Iris pigment epithelial cell (primary cell): ENCODE measurements around the gene PTBP3.
"Not testable (repeated sequence)": the region's sequence is repeated elsewhere in the genome, so short reads cannot be mapped to it uniquely, and the experiment has no call there.

ENCODE experiments used
- DNase-seq: peaks from one replicate; pipeline ENCODE4 v3.0.0-alpha.2; 2011; ENCODE audit warnings: low read depth

The PTBP3 gene

DNA sequence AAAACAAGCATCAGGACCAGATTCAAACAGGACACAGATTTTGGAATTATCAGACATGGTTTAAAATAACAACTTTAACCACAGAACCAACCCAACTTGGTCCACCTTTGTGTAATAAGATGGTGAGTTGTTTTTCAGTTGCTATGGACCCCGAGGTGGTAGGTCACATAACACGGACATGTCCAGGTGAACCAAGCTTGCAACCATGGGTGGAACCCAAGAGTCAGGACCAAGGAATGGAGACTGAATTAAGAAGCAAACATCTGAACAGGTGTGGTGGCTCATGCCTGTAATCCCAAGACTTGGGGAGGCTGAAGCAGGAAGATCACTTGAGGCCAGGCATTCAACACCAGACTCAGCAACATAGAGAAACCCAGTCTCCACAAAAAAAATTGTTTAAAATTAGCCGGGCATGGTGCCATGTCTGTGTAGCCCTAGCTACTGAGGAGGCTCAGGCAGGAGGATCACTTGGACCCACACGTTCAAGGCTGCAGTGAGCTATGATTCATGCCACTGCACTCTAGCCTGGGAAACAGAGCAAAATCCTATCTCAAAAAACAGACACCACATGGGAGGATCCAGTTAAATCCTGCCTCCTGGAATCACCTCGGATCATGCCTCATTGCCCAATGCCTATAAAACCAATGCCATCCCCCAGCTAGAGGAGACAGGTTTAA, 10.6 kb downstream of the PTBP3 start:
- no peak for DNase-seq

DNA sequence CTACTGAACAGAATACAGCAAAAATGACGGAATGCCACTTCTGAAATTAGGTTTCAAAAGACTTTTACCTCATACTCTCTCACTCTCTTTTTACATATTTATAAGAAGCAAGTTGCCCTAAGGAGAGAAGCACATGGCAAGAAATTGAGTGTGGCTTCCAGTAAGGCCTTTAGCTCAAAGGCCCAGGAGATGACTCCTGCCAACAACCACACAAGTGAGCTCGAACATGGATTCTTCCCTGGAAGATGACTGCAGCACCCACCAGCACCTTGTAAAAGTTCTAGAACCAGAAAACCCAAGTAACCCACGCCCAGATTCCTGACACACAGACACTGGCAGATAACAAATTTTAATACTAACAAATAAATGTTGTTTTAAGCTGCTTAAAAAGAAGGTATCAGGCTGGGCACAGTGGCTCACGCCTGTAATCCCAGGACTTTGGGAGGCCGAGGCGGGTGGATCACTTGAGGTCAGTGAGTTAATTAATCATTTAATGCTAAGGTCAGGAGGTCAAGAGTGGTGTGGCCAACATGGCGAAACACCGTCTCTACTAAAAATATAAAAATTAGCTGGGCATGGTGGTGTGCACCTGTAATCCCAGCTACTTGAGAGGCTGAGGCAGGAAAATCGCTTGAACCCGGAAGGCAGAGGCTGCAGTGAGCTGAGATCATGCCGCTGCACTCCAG, 17.0 kb downstream of the PTBP3 start:
- no peak for DNase-seq

DNA sequence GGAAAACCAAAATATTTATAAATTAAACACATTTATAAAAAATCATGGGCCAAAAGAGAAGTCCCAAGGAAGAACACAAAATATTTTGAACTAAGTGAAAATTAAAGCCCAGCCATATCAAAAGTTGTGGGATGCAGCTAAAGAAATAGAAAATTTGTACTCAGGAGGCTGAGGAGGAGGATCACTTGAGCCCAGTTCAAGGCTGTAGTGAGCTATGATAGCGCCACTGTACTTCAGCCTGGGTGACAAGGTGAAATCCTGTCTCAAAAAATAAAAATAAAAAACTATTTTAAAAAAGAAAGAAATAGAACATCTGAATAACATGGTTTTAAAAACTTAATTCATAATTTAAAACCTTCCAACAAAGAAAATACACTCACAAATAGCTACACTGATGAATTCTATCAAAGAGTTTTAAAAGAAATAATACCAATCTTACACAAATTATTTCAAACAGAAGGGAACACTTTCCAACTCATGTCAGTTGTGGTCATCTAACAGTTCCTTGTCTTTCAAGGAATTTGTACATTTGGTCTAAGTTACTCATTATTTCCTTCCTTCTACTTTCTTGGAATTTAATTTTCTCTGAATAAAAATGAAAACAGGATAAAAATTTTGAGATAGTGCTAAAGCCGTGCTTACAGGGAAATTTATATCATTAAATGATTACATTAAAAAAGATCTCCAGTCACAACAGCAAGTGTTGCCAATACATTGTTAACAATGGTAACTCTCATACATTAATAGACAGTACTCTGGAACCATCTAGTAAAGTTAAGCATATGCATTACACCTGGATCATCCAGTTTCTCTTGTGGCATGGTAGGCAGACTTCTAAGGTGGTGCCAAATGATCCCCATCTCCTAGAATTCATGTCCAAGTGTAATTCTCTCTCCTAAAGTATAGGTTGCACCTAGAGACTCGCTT, 17.8 kb downstream of the PTBP3 start:
- DNase-seq: no peak

DNA sequence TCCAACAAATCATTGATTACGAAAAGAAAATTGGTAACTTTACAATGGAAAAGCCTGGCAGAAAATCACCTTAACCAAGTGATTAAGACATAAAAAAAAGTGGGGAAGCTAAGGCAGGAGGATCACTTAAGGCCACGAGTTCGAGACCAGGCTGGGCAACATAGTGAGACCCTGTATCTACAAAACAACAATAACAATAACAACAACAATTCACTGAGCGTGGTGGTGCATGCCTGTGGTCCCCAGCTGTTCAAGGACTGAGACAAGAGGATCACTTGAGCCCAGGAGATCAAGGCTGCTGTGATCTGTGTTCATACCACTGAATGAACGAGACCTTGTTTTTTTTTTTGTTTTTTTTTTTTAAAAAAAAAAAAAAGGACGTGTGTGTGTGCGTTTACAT, 21.3 kb downstream of the PTBP3 start:
- DNase-seq: no peak

GRCh38 chr9:112311497-112311896, 21.9 kb downstream of the PTBP3 start:
- no peak for DNase-seq

- DNase-seq: no peak
These were observed 22.6 kb downstream of the PTBP3 start for GRCh38 chr9:112310826-112311225.

DNA sequence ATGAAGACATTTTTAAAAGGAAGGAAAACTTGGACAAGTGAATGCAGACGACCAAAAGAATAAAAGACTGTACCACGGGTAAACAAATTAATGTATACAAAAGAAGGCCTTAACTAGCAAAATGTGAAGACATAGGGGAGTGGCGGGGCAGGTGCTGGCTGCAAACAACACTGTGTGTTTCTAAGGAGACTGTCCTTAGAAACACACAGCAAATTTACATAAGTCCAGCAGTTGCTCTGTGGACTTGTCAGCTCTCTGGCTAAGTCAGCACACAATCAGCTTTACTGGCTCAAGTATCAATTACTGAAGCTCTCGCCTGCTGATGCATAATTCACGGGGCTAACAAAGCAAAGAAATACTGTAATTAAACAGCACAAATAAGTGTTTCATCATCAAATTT, 24.8 kb downstream of the PTBP3 start:
- DNase-seq: no peak

DNA sequence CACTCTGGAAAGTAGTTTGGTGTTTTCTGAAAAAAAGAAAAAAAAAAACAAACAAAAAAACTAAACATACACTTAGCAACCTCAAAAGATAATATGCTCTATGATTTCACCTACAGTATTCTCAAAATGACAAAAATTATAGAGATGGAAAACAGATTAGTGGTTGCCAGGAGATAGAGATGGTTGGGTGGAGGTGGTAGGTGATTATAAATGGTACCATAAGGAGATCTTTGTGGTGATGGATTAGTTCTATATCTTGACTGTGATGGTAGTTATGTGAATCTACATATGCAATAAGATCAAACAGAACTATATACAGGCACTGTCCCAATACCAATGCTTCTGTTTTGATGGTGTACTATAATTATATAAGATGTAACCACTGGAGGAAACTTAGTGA, 32.0 kb downstream of the PTBP3 start:
- no peak for DNase-seq

GRCh38 chr9:112299514-112299913, 33.9 kb downstream of the PTBP3 start:
- DNase-seq: peak; percentile 82

DNA sequence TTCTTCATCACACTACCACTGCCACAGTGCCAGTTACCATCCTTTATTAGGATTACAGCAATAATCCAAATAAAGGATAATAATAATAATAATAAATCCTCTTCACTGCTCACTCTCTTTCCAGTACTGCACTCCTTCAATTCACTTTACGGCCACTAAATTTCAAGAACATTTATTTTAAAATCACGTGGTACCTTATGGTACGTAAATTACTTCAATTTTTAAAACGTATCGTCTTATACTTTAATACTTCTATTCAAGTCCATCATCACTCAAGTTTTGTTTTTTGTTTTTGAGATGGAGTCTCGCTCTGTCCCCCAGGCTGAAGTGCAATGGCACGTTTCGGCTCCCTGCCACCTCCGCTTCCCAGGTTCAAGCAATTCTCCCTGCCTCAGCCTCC, 36.5 kb downstream of the PTBP3 start:
- no peak for DNase-seq

- DNase-seq: no peak
These were observed 38.2 kb downstream of the PTBP3 start for GRCh38 chr9:112295174-112295573.

GRCh38 chr9:112288029-112288428, 45.4 kb downstream of the PTBP3 start:
- peak; percentile 72 for DNase-seq

- no peak for DNase-seq
These were observed 46.5 kb downstream of the PTBP3 start for GRCh38 chr9:112286926-112287325.

DNA sequence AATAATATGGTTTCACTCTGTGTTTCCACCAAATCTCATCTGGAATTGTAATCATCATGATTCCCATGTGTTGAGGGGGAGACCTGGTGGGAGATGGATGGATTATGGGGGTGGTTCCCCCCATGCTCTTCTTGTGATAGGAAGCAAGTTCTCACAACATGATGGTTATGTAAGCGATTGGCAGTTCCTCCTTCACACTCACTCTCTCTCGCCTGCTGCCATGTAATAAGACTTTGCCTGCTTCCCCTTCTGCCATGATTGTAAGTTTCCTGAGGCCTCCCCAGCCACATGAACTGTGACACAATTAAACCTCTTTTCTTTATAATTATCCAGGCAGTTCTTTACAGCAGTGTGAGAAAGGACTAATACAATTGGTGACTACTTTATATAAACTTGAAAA, 48.4 kb downstream of the PTBP3 start:
- DNase-seq: no peak

DNA sequence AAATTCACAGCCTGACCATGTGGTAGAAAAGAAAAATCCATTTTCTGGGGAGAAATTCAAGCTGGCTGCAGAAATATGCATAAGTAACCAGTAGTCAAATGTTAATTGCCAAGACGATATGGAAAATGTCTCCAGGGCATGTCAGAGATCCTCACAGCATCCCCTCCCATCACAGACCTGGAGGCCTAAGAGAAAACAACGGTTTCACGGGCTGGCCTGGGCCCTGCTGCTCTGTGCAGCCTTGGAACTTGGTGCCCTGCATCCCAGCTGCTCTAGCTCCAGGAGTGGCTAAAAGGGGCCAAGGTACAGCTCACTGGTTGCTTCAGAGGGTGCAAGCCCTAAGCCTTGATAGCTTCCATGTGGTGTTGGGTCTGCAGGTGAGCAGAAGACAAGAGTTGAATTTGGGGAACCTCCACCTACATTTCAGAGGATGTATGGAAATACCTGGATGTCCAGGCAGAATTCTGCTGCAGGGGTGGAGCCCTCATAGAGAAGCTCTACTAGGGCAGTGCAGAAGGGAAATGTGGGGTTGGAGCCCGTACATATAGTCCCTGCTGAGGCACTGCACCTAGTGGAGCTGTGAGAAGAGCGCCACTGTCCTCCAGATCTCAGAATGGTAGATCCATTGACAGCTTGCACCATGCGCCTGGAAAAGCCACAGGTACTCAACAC, 49.7 kb downstream of the PTBP3 start:
- DNase-seq: no peak

GRCh38 chr9:112282841-112283240, 50.6 kb downstream of the PTBP3 start:
- not testable (repeated sequence) for DNase-seq

DNA sequence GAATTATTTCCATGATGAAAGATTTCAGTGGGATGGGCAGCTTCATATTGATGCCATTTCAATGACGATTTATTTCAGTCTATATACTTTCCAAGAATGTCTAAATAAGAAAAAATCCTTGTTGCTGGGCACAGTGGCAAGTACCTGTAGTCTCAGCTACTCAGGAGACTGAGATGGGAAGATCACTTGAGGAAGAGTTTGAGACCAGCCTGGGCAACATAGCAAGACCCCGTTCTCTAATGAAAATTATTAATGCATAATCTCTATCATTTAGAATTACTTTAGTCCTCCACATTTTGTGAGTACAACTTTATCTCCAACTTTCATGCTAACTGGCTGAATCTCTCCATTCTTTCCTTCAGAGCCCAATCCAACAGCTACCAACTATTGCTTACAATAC, 52.5 kb downstream of the PTBP3 start:
- no peak for DNase-seq

DNA sequence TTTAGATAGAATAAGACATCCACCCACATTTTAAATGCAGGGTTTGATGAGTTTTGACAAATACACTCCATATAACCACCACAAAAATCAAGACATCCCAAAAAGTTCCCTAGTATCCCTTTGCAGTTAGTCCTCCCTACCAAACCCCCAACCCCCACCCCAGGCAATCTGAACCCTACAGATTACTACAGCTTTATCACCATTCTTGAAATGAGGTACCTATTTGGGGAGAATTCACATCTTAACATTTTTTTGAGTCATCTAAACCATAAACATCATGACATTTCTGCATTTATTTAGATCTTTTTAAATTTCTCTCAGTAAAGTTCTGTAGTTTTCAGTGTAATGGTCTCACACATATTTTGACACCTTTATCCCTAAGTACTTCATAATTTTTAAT, 53.9 kb downstream of the PTBP3 start:
- DNase-seq: no peak

DNA sequence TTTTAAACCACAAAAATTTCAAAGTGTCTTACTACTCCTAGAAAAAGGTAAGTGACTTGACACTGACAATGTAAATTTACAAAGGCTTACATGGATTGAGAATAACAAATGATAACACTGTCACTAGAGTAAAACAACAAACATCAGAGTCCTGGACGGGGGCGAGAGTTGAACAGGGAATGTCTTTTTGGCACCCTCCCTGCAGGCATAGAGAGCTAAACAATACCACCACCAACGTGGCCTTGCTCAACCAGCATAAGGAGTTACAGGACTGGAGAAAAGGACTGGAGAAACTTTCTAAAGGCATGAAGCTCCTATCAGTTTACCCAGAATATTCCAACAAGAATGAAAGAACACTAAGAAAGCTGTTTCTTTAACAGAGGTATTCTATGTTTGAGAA, 55.3 kb downstream of the PTBP3 start:
- DNase-seq: peak; percentile 34

GRCh38 chr9:112274600-112274999, 58.8 kb downstream of the PTBP3 start:
- DNase-seq: no peak

DNA sequence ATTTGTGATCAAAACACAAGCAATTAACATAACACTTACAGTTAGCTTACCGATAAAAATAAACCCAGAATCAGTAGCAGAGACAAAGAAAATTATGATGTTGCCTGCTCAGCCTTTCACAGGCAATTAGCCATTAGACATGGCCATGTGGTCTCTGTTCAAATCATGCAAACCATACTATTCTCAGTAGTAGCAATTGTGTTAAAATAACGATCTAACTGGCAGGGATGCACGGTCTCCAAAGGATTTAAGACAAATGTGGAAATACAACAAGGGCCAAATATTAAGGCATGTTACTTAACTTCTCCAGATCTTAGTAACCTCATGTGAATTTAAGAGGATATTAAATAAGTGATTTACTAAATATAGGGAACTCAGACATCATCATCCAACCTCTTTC, 59.5 kb downstream of the PTBP3 start:
- DNase-seq: no peak

- peak; percentile 18 for DNase-seq
These were observed 61.8 kb downstream of the PTBP3 start for GRCh38 chr9:112271466-112272098.
